IMR-90 (cell line): ENCODE measurements around the gene MTHFD2L. TPM values are rescaled to one million over a fixed set of nuclear protein-coding genes. Genes with fewer than 3 reads are reported as not detected.

Experiments
- ATAC-seq: fragments of 200-7000 bp; cut with Tn5 transposase; 2 replicates; pipeline ENCODE4 v1.9.1; 2020; ENCODE audit warnings: low read depth, mild to moderate bottlenecking, moderate library complexity
- BruUV-seq: library from RNA; stranded (reverse); fragments of 400-500 nt; replicated peaks from 2 replicates; lab custom pipeline; 2021; lab: Mats Ljungman, UMichigan
- CTCF ChIA-PET: fragments of 300-600 bp; formaldehyde crosslinking; extraction: SDS; loops from one replicate; lab custom pipeline; 2021; ENCODE audit warnings: antibody characterized with exemption; lab: Yijun Ruan, JAX
- POLR2A ChIA-PET: fragments of 300-600 bp; sonication (Branson Sonifier 250); formaldehyde crosslinking; loops from one replicate; lab custom pipeline; 2022; ENCODE audit warnings: antibody characterized with exemption; ENCODE audit not compliant: unreplicated experiment; lab: Charles Lee
- DNase-seq: peaks from one replicate; pipeline ENCODE4 v3.0.0; 2013
- H2AFZ ChIP-seq: replicated peaks from 2 replicates; pipeline ENCODE3; 2013; ENCODE audit warnings: low read length, mild to moderate bottlenecking; ENCODE audit not compliant: poor library complexity
- H2AK5ac ChIP-seq: 2 replicates; pipeline ENCODE4 v1.6.1; 2013; ENCODE audit warnings: low read depth, low read length, inconsistent platforms
- H2AK9ac ChIP-seq: replicated peaks from 2 replicates; pipeline ENCODE3; 2013; ENCODE audit warnings: mild to moderate bottlenecking, low read depth, low read length, moderate library complexity; ENCODE audit not compliant: poor library complexity
- H2BK120ac ChIP-seq: 2 replicates; pipeline ENCODE4 v1.6.1; 2013; ENCODE audit warnings: low read depth, low read length, inconsistent platforms
- H2BK15ac ChIP-seq: 3 replicates; pipeline ENCODE4 v1.6.1; 2013; ENCODE audit warnings: low read depth, low read length, inconsistent platforms
- H2BK20ac ChIP-seq: 2 replicates; pipeline ENCODE4 v1.6.1; 2013; ENCODE audit warnings: low read depth, mild to moderate bottlenecking, inconsistent platforms, low read length, moderate library complexity
- H2BK5ac ChIP-seq: 2 replicates; pipeline ENCODE4 v1.6.1; 2013; ENCODE audit warnings: mild to moderate bottlenecking, low read depth, low read length, inconsistent platforms; ENCODE audit not compliant: poor library complexity, severe bottlenecking
- H3K14ac ChIP-seq: replicated peaks from 2 replicates; pipeline ENCODE4 v1.6.1; 2013; ENCODE audit warnings: low read depth, low read length, inconsistent platforms
- H3K18ac ChIP-seq: 2 replicates; pipeline ENCODE4 v1.6.1; 2013; ENCODE audit warnings: low read depth, low read length, control low read depth
- H3K23ac ChIP-seq: 2 replicates; pipeline ENCODE4 v1.6.1; 2013; ENCODE audit warnings: low read depth, low read length, inconsistent platforms
- H3K27ac ChIP-seq: 2 replicates; pipeline ENCODE4 v1.5.1; 2013; ENCODE audit warnings: mild to moderate bottlenecking, control low read depth, low read length; ENCODE audit not compliant: insufficient read depth
- H3K27me3 ChIP-seq: 2 replicates; pipeline ENCODE4 v1.6.1; 2013; ENCODE audit warnings: low read length; ENCODE audit not compliant: control insufficient read depth, insufficient read depth
- H3K36me3 ChIP-seq: 2 replicates; pipeline ENCODE4 v1.6.1; 2013; ENCODE audit warnings: low read length, mixed read lengths; ENCODE audit not compliant: control insufficient read depth, insufficient read depth
- H3K4ac ChIP-seq: 2 replicates; pipeline ENCODE4 v1.6.1; 2013; ENCODE audit warnings: low read depth, low read length, inconsistent platforms
- H3K4me1 ChIP-seq: 2 replicates; pipeline ENCODE4 v1.6.1; 2013; ENCODE audit warnings: low read length, mixed read lengths; ENCODE audit not compliant: control insufficient read depth, insufficient read depth
- H3K4me2 ChIP-seq: 2 replicates; pipeline ENCODE4 v1.6.1; 2013; ENCODE audit warnings: low read depth, mild to moderate bottlenecking, control low read depth, low read length, moderate library complexity
- H3K4me3 ChIP-seq: 2 replicates; pipeline ENCODE4 v1.5.1; 2013; ENCODE audit warnings: low read depth, mild to moderate bottlenecking, control low read depth, low read length, moderate library complexity; ENCODE audit not compliant: insufficient read depth
- H3K56ac ChIP-seq: 2 replicates; pipeline ENCODE4 v1.6.1; 2013; ENCODE audit warnings: low read length, inconsistent platforms; ENCODE audit not compliant: insufficient read depth; ENCODE audit errors: extremely low read depth
- H3K79me1 ChIP-seq, 2 experiments: 2 replicates each; pipeline ENCODE4 v1.6.1; 2013; ENCODE audit warnings: low read length in 2 of 2, inconsistent platforms in 1 of 2, low read depth in 1 of 2
- H3K9ac ChIP-seq: 2 replicates; pipeline ENCODE4 v1.6.1; 2013; ENCODE audit warnings: low read depth, low read length, control low read depth
- H3K9me1 ChIP-seq: 2 replicates; pipeline ENCODE4 v1.6.1; 2013; ENCODE audit warnings: low read length, inconsistent platforms; ENCODE audit not compliant: insufficient read depth
- H3K9me3 ChIP-seq: 2 replicates; pipeline ENCODE4 v1.6.1; 2013; ENCODE audit warnings: low read length; ENCODE audit not compliant: control insufficient read depth, insufficient read depth
- H4K20me1 ChIP-seq: 2 replicates; pipeline ENCODE4 v1.6.1; 2013; ENCODE audit warnings: low read length, inconsistent platforms; ENCODE audit not compliant: insufficient read depth
- H4K5ac ChIP-seq: 2 replicates; pipeline ENCODE4 v1.6.1; 2013; ENCODE audit warnings: mild to moderate bottlenecking, low read depth, low read length, control low read depth
- H4K8ac ChIP-seq, 2 experiments: 2 replicates each; pipeline ENCODE4 v1.6.1; 2013; ENCODE audit warnings: low read depth in 2 of 2, low read length in 2 of 2, control low read depth in 1 of 2, inconsistent platforms in 1 of 2
- H4K91ac ChIP-seq: 2 replicates; pipeline ENCODE4 v1.6.1; 2013; ENCODE audit warnings: low read depth, low read length, inconsistent platforms; ENCODE audit not compliant: insufficient read depth
- CHD1 ChIP-seq: IDR thresholded peaks from 2 replicates; pipeline ENCODE4 v1.6.1; 2012; ENCODE audit warnings: low read depth, low read length, improper control_type of control experiment
- ELK1 ChIP-seq: fragments of 150-350 bp; IDR thresholded peaks from 2 replicates; pipeline ENCODE4 v1.6.1; 2016; ENCODE audit warnings: low read depth, mild to moderate bottlenecking, low read length, moderate library complexity, borderline replicate concordance
- FOS ChIP-seq: fragments of 150-350 bp; IDR thresholded peaks from 2 replicates; pipeline ENCODE4 v1.6.1; 2016; ENCODE audit warnings: low read depth, low read length
- MAFK ChIP-seq: IDR thresholded peaks from 2 replicates; pipeline ENCODE4 v1.6.1; 2012; ENCODE audit warnings: low read depth, low read length, improper control_type of control experiment
- MXI1 ChIP-seq: IDR thresholded peaks from 2 replicates; pipeline ENCODE4 v1.6.1; 2012; ENCODE audit warnings: low read depth, mild to moderate bottlenecking, low read length, moderate library complexity, borderline replicate concordance
- POLR2A ChIP-seq: IDR thresholded peaks from 2 replicates; pipeline ENCODE4 v1.6.1; 2012; ENCODE audit warnings: mild to moderate bottlenecking, low read depth, low read length
- RAD21 ChIP-seq: IDR thresholded peaks from 2 replicates; pipeline ENCODE4 v1.6.1; 2012; ENCODE audit warnings: low read length, improper control_type of control experiment
- RCOR1 ChIP-seq: IDR thresholded peaks from 2 replicates; pipeline ENCODE4 v1.6.1; 2012; ENCODE audit warnings: mild to moderate bottlenecking, low read length, improper control_type of control experiment; ENCODE audit not compliant: insufficient replicate concordance
- RFX5 ChIP-seq: IDR thresholded peaks from 2 replicates; pipeline ENCODE4 v1.8.0; 2012; ENCODE audit warnings: low read depth, mild to moderate bottlenecking, low read length, moderate library complexity
- SMC3 ChIP-seq: fragments of 150-350 bp; IDR thresholded peaks from 2 replicates; pipeline ENCODE4 v1.6.1; 2016; ENCODE audit warnings: low read depth, mild to moderate bottlenecking, antibody characterized with exemption, low read length, moderate library complexity
- USF2 ChIP-seq: fragments of 150-350 bp; IDR thresholded peaks from 2 replicates; pipeline ENCODE4 v1.6.1; 2017; ENCODE audit warnings: mild to moderate bottlenecking, antibody characterized with exemption, low read length, low read depth
- WGBS, 2 experiments: methylation state at CpG; one replicate each; pipeline versions ENCODE4 v1.1.5 to v1.1.7; 2013; ENCODE audit warnings: missing lambda C conversion rate in 2 of 2; ENCODE audit not compliant: insufficient read length in 1 of 2; ENCODE audit errors: extremely low coverage in 2 of 2; 5-methylcytosine and 5-hydroxymethylcytosine counted together
- dilution Hi-C: fragments of 300-500 bp; cut with HindIII; formaldehyde crosslinking; loops from one replicate; pipeline ENCODE4 v1.14.3; 2018; ENCODE audit warnings: low sequenced_read_pairs; ENCODE audit not compliant: unreplicated experiment
- in situ Hi-C: fragments of 300-500 bp; cut with MboI; formaldehyde crosslinking; loops from 3 replicates; pipeline ENCODE4 v1.14.3; 2019; ENCODE audit warnings: low sequenced_read_pairs, inconsistent platforms, mixed read lengths
- intact Hi-C: fragments of 100-400 bp; cut with micrococcal nuclease; formaldehyde crosslinking; loops from 2 replicates; pipeline ENCODE4 v1.10.0; 2022
- polyA plus RNA-seq, 3 experiments: library from polyadenylated mRNA; depleted of rRNA; stranded (reverse); fragments of >200 nt; gene quantifications; 2 replicates each; pipeline ENCODE4 v1.2.3, GENCODE V29; 2012; ENCODE audit warnings: low replicate concordance in 1 of 3
- total RNA-seq: library from RNA; depleted of rRNA; stranded (reverse); fragments of >200 nt; gene quantifications from 2 replicates; pipeline ENCODE4 v1.2.3, GENCODE V29; 2012

The MTHFD2L gene
- total and polyA plus RNA-seq, 2 of the 4 experiments (the other 2 are of a cell fraction): 2.8 to 4.3 TPM

GRCh38 chr4:74223098-74223497 lies 65.2 kb downstream of the MTHFD2L start:
- in situ Hi-C loops (no loop called here), intact Hi-C loops (no loop called here), dilution Hi-C loops (no loop called here)
- DNase-seq: no peak
- TF ChIP-seq RFX5: no peak
- TF ChIP-seq MXI1: no peak
- TF ChIP-seq MAFK: no peak
- TF ChIP-seq ELK1: no peak
- TF ChIP-seq RCOR1: no peak
- TF ChIP-seq POLR2A: no peak
- no peak for TF ChIP-seq SMC3
- TF ChIP-seq CHD1: no peak
- no peak for TF ChIP-seq USF2
- TF ChIP-seq RAD21: no peak
- no peak for TF ChIP-seq FOS
- Histone ChIP-seq H3K4me3 (no peak overlapping the region), H3K9me3 (no peaks in the 10 kb centered on the region), H2BK120ac (no peak overlapping the region), H3K4me1 (0 out of 2 replicates have a peak, but pooled peaks cover 3% of the 10 kb centered on the region), H2BK5ac (no peak overlapping the region), H4K20me1 (no peaks in the 10 kb centered on the region), H3K9me1 (no peaks in the 10 kb centered on the region), H2AK5ac (no peak overlapping the region), H3K9ac (no peak overlapping the region), H3K79me1 (no peaks in the 10 kb centered on the region), H3K14ac (no peak overlapping the region), H4K8ac (no peak overlapping the region), H3K56ac (no peak overlapping the region), H2BK20ac (no peak overlapping the region), H2AK9ac (no peak overlapping the region), H4K91ac (no peak overlapping the region), H3K4ac (no peak overlapping the region), H3K4me2 (no peak overlapping the region), H4K5ac (no peak overlapping the region), H2AFZ (no peak overlapping the region), H3K18ac (no peak overlapping the region), H3K27ac (no peak overlapping the region), H3K27me3 (no peaks in the 10 kb centered on the region), H2BK15ac (no peak overlapping the region), H3K23ac (no peak overlapping the region), H3K36me3 (no peaks in the 10 kb centered on the region)
- ATAC-seq: no peak
- no CpG with 5 or more reads among the region's 2 CpGs for WGBS, 2 experiments
- BruUV-seq: no TSS peak
- POLR2A ChIA-PET: no interaction called here
- CTCF ChIA-PET: no interaction called here
